ENCODE results near the gene ATXN1. TPM values are rescaled to one million over a fixed set of nuclear protein-coding genes. Genes with fewer than 3 reads are reported as not detected.
A peak's percentile ranks its signal among the peaks of the same experiment; 100 is the strongest.

The ATXN1 gene
- total RNA-seq, 4 donors from 2014 or later = 38.7 to 78.3 (median 62.6) TPM

DNA sequence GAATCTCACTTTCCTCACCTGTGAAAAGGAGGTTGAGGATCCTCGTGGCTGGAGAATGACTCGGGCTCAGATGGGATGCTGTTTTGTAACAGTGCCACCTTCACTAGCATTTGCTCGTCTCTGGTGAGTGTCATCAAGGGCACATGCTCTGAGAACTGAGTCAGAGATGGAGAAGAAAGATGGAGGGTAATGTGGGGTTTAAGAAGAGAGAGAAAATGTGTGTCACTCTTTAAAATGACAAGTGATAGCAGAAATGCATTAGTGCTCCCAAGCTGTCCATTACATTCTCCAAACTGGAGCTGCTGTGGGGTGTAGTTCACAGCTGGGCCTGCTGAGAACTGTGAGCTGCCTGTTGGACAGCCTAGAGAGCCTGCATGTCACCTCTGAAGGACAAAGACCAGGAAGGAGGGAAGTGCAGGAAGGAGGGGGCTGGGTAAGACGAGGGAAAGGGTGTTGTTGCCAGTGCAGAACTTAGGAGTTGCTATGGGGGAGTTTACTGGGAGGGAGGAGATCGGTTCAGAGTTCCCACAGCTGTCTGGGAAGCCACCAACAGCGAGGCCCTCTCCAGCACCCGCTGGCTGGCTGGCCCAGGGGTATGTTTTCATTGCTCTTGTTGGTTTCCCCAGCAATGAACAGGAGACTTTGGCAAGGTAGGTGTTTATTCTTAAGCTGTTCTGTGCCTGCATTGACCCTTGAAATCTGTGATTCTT, 503.1 kb downstream of the ATXN1 start:
- peak overlapping the region in 3 of 4 donors; percentile 26 to 74 (median 63) for H3K27ac ChIP-seq
- no peaks in the 10 kb centered on the region for H3K27me3 ChIP-seq
- peak; percentile 28 for ATAC-seq
- WGBS, 2 donors (ENCODE audit: low coverage in 1 of 2) = 48 to 80% methylated on average over 1 to 5 of the region's 7 CpGs
- H3K9me3 ChIP-seq = no peaks in the 10 kb centered on the region
- TF ChIP-seq POLR2AphosphoS5 (IDR thresholded peaks at IDR 0.05) (no peak), POLR2A (IDR thresholded peaks at IDR 0.05) (no peak), EP300 (IDR thresholded peaks at IDR 0.05) (no peak)
- TF ChIP-seq, protein P1, sequence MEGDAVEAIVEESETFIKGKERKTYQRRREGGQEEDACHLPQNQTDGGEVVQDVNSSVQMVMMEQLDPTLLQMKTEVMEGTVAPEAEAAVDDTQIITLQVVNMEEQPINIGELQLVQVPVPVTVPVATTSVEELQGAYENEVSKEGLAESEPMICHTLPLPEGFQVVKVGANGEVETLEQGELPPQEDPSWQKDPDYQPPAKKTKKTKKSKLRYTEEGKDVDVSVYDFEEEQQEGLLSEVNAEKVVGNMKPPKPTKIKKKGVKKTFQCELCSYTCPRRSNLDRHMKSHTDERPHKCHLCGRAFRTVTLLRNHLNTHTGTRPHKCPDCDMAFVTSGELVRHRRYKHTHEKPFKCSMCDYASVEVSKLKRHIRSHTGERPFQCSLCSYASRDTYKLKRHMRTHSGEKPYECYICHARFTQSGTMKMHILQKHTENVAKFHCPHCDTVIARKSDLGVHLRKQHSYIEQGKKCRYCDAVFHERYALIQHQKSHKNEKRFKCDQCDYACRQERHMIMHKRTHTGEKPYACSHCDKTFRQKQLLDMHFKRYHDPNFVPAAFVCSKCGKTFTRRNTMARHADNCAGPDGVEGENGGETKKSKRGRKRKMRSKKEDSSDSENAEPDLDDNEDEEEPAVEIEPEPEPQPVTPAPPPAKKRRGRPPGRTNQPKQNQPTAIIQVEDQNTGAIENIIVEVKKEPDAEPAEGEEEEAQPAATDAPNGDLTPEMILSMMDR (IDR thresholded peaks at IDR 0.05) = no peak
- H3K4me3 ChIP-seq = no peak overlapping the region
- H3K4me1 ChIP-seq = peaks cover 0 to 13% (median 0%) of the 10 kb centered on the region in 3 donors
- peaks cover 0 to 38% of the 10 kb centered on the region in 2 donors for H3K36me3 ChIP-seq

DNA sequence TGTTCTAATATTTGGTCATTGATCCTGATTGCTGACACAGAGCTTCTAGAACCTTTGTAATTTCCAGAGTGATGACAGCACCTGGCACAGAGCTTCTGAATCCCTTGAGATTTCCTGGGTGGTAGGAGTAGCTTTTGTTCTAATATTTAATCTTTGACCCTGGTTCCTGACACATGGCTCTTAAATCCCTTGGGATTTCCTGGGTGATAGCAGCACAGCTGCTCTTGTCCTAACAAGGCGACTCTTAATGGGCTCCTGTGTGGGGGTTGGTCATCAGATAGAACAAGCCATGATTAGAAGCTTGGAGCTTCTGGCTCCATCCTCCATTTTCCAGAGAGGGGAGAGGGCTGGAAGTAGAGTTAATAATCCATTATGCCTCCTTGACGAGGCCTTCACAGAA, 504.5 kb downstream of the ATXN1 start:
- no peak overlapping the region for H3K27ac ChIP-seq
- no peak for ATAC-seq

DNA sequence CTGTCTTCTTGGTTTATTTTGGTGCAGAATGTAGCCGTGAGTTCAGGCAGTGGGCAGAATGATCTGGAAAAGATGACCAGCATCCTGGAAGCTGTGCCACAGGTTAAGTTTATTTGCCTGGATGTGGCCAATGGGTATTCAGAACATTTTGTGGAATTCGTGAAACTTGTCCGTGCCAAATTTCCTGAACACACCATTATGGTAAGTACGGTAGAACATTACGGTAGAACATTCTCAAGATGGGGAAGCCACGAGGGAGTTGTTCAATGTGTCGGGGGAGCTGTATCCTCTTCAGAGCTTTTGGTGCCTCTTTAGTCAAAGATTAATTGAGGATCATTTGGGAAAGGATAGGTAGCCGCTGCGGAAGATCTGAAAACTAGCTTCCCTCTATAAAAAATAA, 506.7 kb downstream of the ATXN1 start:
- peaks cover 0 to 13% (median 0%) of the 10 kb centered on the region in 3 donors for H3K4me1 ChIP-seq
- H3K36me3 ChIP-seq = peaks cover 0 to 74% of the 10 kb centered on the region in 2 donors
- no peak for ATAC-seq
- no peak overlapping the region for H3K27ac ChIP-seq
- WGBS, 2 donors (ENCODE audit: low coverage in 1 of 2) = 86 to 90% methylated on average over 4 to 8 of the region's 9 CpGs
- no peak overlapping the region for H3K4me3 ChIP-seq
- TF ChIP-seq POLR2A (IDR thresholded peaks at IDR 0.05) (no peak), POLR2AphosphoS5 (IDR thresholded peaks at IDR 0.05) (no peak), EP300 (IDR thresholded peaks at IDR 0.05) (no peak)
- TF ChIP-seq, protein P1 (IDR thresholded peaks at IDR 0.05) = no peak
- no peaks in the 10 kb centered on the region for H3K9me3 ChIP-seq
- no peaks in the 10 kb centered on the region for H3K27me3 ChIP-seq

More for the DNA sequence above, 504.5 kb downstream of the ATXN1 start:
- WGBS, 2 donors (ENCODE audit: low coverage in 1 of 2) = 94 to 100% methylated on average over 1 to 2 of the region's 2 CpGs
- TF ChIP-seq, protein P1 (IDR thresholded peaks at IDR 0.05) = no peak
- TF ChIP-seq POLR2AphosphoS5 (IDR thresholded peaks at IDR 0.05) (no peak), POLR2A (IDR thresholded peaks at IDR 0.05) (no peak), EP300 (IDR thresholded peaks at IDR 0.05) (no peak)
- H3K9me3 ChIP-seq = no peaks in the 10 kb centered on the region
- peaks cover 0 to 13% (median 0%) of the 10 kb centered on the region in 3 donors for H3K4me1 ChIP-seq
- peaks cover 0 to 52% of the 10 kb centered on the region in 2 donors for H3K36me3 ChIP-seq
- no peak overlapping the region for H3K4me3 ChIP-seq
- H3K27me3 ChIP-seq = no peaks in the 10 kb centered on the region

DNA sequence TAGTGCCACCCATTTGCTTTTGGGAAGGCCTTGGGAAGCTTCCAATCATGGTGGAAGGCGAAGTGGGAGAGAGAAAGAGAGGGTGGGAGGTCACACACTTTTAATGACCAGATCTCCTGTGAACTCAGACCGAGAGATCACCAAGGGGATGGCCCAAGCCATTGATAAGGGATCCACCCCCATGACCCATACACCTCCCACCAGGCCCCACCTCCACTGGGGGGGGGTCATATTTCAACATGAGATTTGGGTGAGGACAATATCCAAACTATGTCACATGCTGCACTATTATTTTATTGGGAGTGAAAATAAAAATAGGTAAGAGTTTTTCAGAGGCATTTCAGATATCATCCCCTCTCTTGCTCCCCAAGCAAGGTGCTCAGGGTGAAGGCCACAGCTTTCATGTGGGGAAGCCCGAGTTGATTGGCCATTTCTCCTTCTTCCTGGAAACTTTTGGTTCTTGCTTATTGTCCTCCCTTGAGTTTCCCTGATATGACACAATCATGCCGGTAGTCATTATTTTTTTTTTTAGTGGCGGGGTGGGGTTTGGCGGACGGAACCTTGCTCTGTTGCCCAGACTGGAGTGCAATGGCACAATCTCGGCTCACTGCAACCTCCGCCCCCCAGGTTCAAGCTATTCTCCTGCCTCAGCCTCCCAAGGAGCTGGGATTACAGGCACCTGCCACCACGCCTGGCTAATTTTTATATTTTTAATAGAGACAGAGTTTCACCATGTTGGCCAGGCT, 507.7 kb downstream of the ATXN1 start:
- ATAC-seq = no peak
- TF ChIP-seq POLR2AphosphoS5 (IDR thresholded peaks at IDR 0.05) = no peak
- TF ChIP-seq POLR2A (IDR thresholded peaks at IDR 0.05) = no peak
- no peak for TF ChIP-seq EP300 (IDR thresholded peaks at IDR 0.05)
- TF ChIP-seq, protein P1 (IDR thresholded peaks at IDR 0.05) = no peak
- 81 to 83% methylated on average over 2 to 7 of the region's 10 CpGs for WGBS, 2 donors (ENCODE audit: low coverage in 1 of 2)

More for the DNA sequence above, 507.7 kb downstream of the ATXN1 start:
- Histone ChIP-seq H3K27me3 (no peaks in the 10 kb centered on the region), H3K4me3 (no peak overlapping the region), H3K36me3 (peaks cover 0 to 83% of the 10 kb centered on the region in 2 donors), H3K27ac (no peak overlapping the region), H3K4me1 (peaks cover 0 to 8% (median 0%) of the 10 kb centered on the region in 3 donors), H3K9me3 (no peaks in the 10 kb centered on the region)

Data from gastroesophageal sphincter (tissue), 4 donors.